Glutamatergic neuron (in vitro differentiated cells): Measurements from ENCODE around the gene NKX2-4. TPM values are rescaled to one million over a fixed set of nuclear protein-coding genes. Genes with fewer than 3 reads are reported as not detected.

ENCODE experiments used
- DNase-seq: peaks from one replicate; pipeline ENCODE4 v3.0.0; 2022
- H3K27ac Mint-ChIP-seq: one replicate; pipeline ENCODE4 v1.8.0; 2020; ENCODE audit warnings: mild to moderate bottlenecking, mixed read lengths, inconsistent platforms; ENCODE audit not compliant: unreplicated experiment
- H3K27me3 Mint-ChIP-seq: one replicate; pipeline ENCODE4 v1.8.0; 2020; ENCODE audit warnings: mild to moderate bottlenecking, moderate library complexity, mixed read lengths, inconsistent platforms; ENCODE audit not compliant: unreplicated experiment
- H3K36me3 Mint-ChIP-seq: one replicate; pipeline ENCODE4 v1.8.0; 2020; ENCODE audit warnings: mild to moderate bottlenecking, mixed read lengths, inconsistent platforms; ENCODE audit not compliant: unreplicated experiment
- H3K4me1 Mint-ChIP-seq: one replicate; pipeline ENCODE4 v1.8.0; 2020; ENCODE audit warnings: mild to moderate bottlenecking, low read depth, mixed read lengths, inconsistent platforms; ENCODE audit not compliant: unreplicated experiment
- H3K4me3 Mint-ChIP-seq: one replicate; pipeline ENCODE4 v1.8.0; 2020; ENCODE audit warnings: mild to moderate bottlenecking, mixed read lengths, inconsistent platforms; ENCODE audit not compliant: unreplicated experiment
- H3K9me3 Mint-ChIP-seq: one replicate; pipeline ENCODE4 v1.8.0; 2020; ENCODE audit warnings: mild to moderate bottlenecking, moderate library complexity, mixed read lengths, inconsistent platforms; ENCODE audit not compliant: unreplicated experiment
- long read RNA-seq: library from polyadenylated mRNA; unstranded; transcript quantifications from one replicate; pipeline ENCODE4 v2.0.0, GENCODE V29; 2020; ENCODE audit not compliant: unreplicated experiment
- total RNA-seq: library from RNA; stranded (reverse); fragmentation: NEBNext Ultra II Directional; extraction: Animal tissue kit (Norgen Biotek cat#: 25700); gene quantifications from one replicate; pipeline ENCODE4 v1.2.1, GENCODE V29; 2021; ENCODE audit not compliant: unreplicated experiment
- TF ChIP-seq, protein P1 (sequence below): fragments of 200-600 bp; sonication (generic); IDR thresholded peaks from one replicate; pipeline ENCODE4 v1.5.0; 2021; ENCODE audit not compliant: partially characterized antibody, unreplicated experiment

NKX2-4 gene
- total RNA-seq = not detected
- long read RNA-seq, partial matches to known transcripts = 0 of 1 reads
- long read RNA-seq, other reads (novel, unspliced or antisense) = 0 of 1 reads

DNA sequence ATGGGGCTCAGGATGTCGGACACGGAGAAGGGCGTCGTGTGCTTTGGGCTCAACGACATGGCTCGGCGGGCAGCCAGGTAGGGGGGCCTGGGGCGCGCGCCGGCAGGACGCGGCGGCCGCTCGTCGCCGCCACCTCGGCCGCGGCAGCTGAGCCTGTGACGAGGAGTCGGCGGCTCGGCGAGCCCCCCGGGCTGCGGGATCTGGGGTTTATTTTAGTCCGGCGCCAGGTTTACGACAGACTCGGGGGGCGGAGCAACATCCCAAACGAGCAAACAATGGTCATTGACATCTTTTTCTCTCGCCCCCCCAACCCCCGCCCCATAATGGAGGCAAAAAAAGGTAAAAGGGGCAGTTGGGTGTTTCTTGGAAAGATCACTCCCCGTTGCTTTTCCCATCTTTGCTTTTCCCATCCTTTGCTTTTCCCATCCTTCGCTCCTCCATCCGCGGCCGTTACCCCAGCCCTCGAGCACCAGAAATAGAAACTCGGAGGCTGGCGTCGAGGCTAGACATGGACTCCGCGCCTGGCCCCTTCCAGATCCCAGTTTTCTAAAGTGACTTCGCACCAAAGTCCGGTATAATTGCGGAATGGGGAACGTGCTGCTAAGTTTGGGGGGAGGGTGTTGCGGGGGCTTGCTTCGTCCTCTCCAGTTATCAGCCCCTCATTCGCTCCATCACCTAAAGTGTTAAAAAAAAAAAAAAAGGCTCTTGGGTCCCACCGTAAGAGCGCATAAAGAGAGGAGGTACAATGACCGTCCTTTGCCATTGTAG is at the start of gene NKX2-4:
Gene NKX2-4 (minus strand): TSS at position 186 of the 768 bp plus-strand sequence. CDS start 127 bp downstream, at position 59.
- TF ChIP-seq, protein P1, sequence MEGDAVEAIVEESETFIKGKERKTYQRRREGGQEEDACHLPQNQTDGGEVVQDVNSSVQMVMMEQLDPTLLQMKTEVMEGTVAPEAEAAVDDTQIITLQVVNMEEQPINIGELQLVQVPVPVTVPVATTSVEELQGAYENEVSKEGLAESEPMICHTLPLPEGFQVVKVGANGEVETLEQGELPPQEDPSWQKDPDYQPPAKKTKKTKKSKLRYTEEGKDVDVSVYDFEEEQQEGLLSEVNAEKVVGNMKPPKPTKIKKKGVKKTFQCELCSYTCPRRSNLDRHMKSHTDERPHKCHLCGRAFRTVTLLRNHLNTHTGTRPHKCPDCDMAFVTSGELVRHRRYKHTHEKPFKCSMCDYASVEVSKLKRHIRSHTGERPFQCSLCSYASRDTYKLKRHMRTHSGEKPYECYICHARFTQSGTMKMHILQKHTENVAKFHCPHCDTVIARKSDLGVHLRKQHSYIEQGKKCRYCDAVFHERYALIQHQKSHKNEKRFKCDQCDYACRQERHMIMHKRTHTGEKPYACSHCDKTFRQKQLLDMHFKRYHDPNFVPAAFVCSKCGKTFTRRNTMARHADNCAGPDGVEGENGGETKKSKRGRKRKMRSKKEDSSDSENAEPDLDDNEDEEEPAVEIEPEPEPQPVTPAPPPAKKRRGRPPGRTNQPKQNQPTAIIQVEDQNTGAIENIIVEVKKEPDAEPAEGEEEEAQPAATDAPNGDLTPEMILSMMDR = no peak
- Mint-ChIP-seq H3K27ac (no peak within 1 kb of the TSS), H3K36me3 (no peaks in the 10 kb centered on the region), H3K4me1 (no peaks in the 10 kb centered on the region), H3K27me3 (peaks cover 26% of the 10 kb centered on the region), H3K4me3 (peak within 1 kb of the TSS; percentile 70), H3K9me3 (peaks cover 10% of the 10 kb centered on the region)
- DNase-seq = no peak

DNA sequence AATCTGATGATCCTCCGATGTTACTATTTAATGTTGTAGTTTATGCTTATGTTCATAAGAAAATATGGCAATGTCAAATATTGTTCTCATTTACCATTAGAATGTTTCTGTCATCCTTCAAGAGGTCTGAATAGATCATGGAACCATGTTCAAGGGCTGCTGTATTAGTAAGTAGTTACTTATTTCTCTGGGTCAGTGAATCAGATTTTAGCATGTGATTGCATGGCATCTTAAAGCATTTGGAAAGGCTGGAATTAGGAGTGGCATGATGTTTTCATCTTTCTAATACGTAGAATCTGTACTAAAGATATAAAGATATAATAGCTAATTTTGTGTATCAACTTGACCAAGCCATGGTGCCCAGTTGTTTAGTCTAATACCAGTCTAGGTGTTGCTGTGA is 40.5 kb upstream of the NKX2-4 start:
- Mint-ChIP-seq H3K9me3 (no peaks in the 10 kb centered on the region), H3K27ac (no peak overlapping the region), H3K4me1 (peaks cover 2% of the 10 kb centered on the region), H3K27me3 (peaks cover 1% of the 10 kb centered on the region), H3K36me3 (no peaks in the 10 kb centered on the region), H3K4me3 (no peak overlapping the region)
- DNase-seq = no peak
- TF ChIP-seq, protein P1 = no peak

DNA sequence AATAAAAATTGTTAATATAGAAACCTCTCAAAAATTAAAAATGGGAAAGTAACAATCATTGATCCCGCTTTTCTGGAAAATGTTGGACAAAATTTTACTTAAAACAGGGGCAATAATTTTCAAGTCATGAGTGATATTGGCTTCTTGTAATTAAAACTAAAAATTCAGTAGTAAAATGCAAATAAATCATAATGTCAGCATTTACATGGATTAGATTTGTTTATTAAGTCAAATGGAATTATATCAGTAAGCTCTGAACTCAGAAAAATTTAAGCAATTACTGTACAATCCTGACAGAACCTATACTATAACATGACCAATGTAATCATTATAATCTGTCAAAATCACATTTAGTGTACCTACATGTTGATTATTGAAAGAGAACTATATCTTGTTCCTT is 39.9 kb upstream of the NKX2-4 start:
- no peak overlapping the region for H3K4me3 Mint-ChIP-seq
- H3K4me1 Mint-ChIP-seq = peaks cover 2% of the 10 kb centered on the region
- TF ChIP-seq, protein P1 = no peak
- H3K27ac Mint-ChIP-seq = no peak overlapping the region
- peaks cover 1% of the 10 kb centered on the region for H3K27me3 Mint-ChIP-seq
- no peak for DNase-seq
- H3K36me3 Mint-ChIP-seq = no peaks in the 10 kb centered on the region
- no peaks in the 10 kb centered on the region for H3K9me3 Mint-ChIP-seq

DNA sequence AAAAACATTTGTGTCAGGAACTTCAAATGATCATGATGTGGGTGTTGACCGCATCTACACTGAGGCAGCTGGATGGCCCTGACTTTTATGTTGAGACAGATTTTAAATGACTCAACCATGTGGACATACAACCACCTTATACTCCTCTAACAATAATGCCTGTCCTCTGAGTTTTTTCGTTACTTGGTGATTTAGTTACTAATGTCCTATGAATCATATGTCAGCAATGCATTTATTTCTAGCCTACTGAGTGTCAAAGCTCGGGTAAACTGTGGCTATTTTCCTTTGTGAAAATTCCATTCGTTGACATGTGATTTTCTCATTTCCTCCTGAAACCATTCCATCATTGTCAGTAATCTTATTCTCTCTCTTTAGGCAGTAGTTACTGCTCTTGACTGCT is 38.9 kb upstream of the NKX2-4 start:
- Mint-ChIP-seq H3K27me3 (peaks cover 1% of the 10 kb centered on the region), H3K4me3 (no peak overlapping the region), H3K4me1 (peaks cover 2% of the 10 kb centered on the region), H3K27ac (no peak overlapping the region), H3K36me3 (no peaks in the 10 kb centered on the region), H3K9me3 (no peaks in the 10 kb centered on the region)
- TF ChIP-seq, protein P1 = no peak
- no peak for DNase-seq

DNA sequence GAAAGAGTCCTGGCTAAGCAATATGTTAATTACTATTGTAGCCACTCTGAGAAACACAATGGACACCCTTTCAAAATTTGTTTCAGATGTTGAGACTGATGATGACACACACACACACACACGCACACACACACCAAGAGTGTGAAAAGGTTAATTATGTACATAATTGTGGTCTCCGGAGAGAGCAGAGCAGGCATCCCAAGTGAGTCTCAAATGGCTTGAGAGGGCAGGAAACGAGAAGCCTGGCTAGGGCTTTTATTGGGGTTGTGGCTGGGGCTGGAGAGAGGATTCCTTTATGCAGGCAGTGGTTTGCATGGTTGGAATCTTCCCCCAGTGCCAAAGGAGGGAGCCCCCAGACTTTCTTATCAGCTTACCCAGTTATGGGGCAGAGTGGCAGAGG is 38.2 kb upstream of the NKX2-4 start:
- Mint-ChIP-seq H3K36me3 (no peaks in the 10 kb centered on the region), H3K4me1 (peaks cover 2% of the 10 kb centered on the region), H3K27me3 (peaks cover 1% of the 10 kb centered on the region), H3K27ac (no peak overlapping the region), H3K4me3 (no peak overlapping the region), H3K9me3 (no peaks in the 10 kb centered on the region)
- DNase-seq = no peak
- TF ChIP-seq, protein P1 = no peak
